Upper lobe of right lung (tissue), 1 donor: Measurements from ENCODE around the gene ENAH. TPM values are rescaled to one million over a fixed set of nuclear protein-coding genes. Genes with fewer than 3 reads are reported as not detected.

ENCODE experiments used
- ATAC-seq: fragments of 200-7000 bp; cut with Tn5 transposase; one replicate; pipeline ENCODE4 v1.9.1; 2020; ENCODE audit warnings: mild to moderate bottlenecking, moderate library complexity
- DNase-seq: peaks from one replicate; pipeline ENCODE4 v3.0.0-alpha.2; 2020
- H3K27ac ChIP-seq: fragments of 200-600 bp; one replicate; pipeline ENCODE4 v1.8.0; 2022
- H3K27me3 ChIP-seq: fragments of 200-600 bp; one replicate; pipeline ENCODE4 v1.8.0; 2022; ENCODE audit warnings: mild to moderate bottlenecking
- H3K36me3 ChIP-seq: fragments of 200-600 bp; one replicate; pipeline ENCODE4 v1.8.0; 2022
- H3K4me1 ChIP-seq: fragments of 200-600 bp; one replicate; pipeline ENCODE4 v1.8.0; 2022
- H3K4me3 ChIP-seq: fragments of 200-600 bp; one replicate; pipeline ENCODE4 v1.8.0; 2022; ENCODE audit warnings: mild to moderate bottlenecking
- H3K9me3 ChIP-seq: fragments of 200-600 bp; one replicate; pipeline ENCODE4 v1.8.0; 2022
- intact Hi-C: fragments of 100-400 bp; cut with DNase I; formaldehyde crosslinking; loops from one replicate; pipeline ENCODE4 v1.11.0; 2022
- total RNA-seq: library from RNA; stranded (reverse); fragmentation: NEBNext Ultra II Directional; extraction: Animal tissue kit (Norgen Biotek cat#: 25700); gene quantifications from one replicate; pipeline ENCODE4 v1.2.1, GENCODE V29; 2021
- TF ChIP-seq, protein P1 (sequence below): fragments of 200-600 bp; IDR thresholded peaks from one replicate; pipeline ENCODE4 v1.8.0; 2022; ENCODE audit warnings: antibody characterized with exemption
- donor health status: DM: no; HTN: yes; CAD: no; lungs with severe emphysema.

The ENAH gene
- total RNA-seq, 1 donor from 2014 or later: 67.4 TPM

GRCh38 chr1:225445639-225446594 lies 207.0 kb downstream of the ENAH start:
- H3K4me1 ChIP-seq: peaks cover 45% of the 10 kb centered on the region

GRCh38 chr1:225442123-225442505 lies 210.8 kb downstream of the ENAH start:
- Histone ChIP-seq H3K9me3 (no peaks in the 10 kb centered on the region), H3K4me3 (no peak overlapping the region), H3K27ac (no peak overlapping the region), H3K4me1 (peaks cover 33% of the 10 kb centered on the region), H3K36me3 (no peaks in the 10 kb centered on the region), H3K27me3 (no peaks in the 10 kb centered on the region)
- intact Hi-C loops: no loop called here
- TF ChIP-seq, protein P1, sequence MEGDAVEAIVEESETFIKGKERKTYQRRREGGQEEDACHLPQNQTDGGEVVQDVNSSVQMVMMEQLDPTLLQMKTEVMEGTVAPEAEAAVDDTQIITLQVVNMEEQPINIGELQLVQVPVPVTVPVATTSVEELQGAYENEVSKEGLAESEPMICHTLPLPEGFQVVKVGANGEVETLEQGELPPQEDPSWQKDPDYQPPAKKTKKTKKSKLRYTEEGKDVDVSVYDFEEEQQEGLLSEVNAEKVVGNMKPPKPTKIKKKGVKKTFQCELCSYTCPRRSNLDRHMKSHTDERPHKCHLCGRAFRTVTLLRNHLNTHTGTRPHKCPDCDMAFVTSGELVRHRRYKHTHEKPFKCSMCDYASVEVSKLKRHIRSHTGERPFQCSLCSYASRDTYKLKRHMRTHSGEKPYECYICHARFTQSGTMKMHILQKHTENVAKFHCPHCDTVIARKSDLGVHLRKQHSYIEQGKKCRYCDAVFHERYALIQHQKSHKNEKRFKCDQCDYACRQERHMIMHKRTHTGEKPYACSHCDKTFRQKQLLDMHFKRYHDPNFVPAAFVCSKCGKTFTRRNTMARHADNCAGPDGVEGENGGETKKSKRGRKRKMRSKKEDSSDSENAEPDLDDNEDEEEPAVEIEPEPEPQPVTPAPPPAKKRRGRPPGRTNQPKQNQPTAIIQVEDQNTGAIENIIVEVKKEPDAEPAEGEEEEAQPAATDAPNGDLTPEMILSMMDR: no peak
- DNase-seq: no peak
- ATAC-seq: no peak

More at GRCh38 chr1:225445639-225446594, 207.0 kb downstream of the ENAH start:
- Histone ChIP-seq H3K27me3 (no peaks in the 10 kb centered on the region), H3K9me3 (no peaks in the 10 kb centered on the region), H3K27ac (peak overlapping the region; percentile 75), H3K36me3 (no peaks in the 10 kb centered on the region), H3K4me3 (no peak overlapping the region)
- ATAC-seq (no peak), DNase-seq (peak; percentile 34)
- TF ChIP-seq, protein P1: no peak
- intact Hi-C loops: no loop called here

DNA sequence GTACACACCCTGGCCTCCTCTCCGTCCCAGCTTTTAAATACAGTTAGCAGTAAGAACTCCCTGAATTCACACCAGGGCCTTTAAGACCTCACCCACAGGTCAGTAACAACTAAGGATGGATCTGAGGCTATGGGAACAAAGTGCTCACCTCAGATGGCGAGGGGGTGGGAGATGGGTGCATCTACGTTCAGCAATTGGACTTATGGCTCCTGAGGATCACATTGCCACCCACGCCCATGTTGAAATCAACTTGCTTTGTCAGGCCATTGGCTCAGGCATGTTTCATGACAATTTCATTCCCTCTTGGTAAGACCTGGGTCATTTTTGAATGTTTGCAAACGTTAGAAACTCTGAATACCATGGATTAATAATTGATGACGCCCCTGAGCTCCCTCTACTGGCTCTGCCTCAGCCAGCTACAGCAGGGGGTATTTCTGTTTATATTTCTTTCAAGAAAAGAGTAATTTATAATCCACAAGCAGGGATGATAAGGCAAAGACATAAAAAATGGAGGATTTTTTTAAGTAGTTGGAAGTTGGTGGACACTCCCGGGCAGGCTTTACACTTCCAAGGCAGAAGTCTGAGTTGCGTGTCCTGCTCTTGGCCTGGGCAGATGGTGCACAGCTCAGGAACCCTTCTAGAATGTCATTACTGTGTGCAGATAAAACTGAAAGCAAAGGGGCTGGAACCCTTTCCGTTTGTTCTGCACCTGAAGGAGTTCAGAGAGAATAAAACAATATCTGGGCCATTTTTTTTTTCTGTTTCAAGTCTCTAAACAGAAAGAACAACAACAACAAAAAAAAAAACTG lies 211.4 kb downstream of the ENAH start:
- Histone ChIP-seq H3K27ac (peak overlapping the region; percentile 36), H3K4me3 (no peak overlapping the region), H3K9me3 (no peaks in the 10 kb centered on the region), H3K4me1 (peaks cover 27% of the 10 kb centered on the region), H3K36me3 (no peaks in the 10 kb centered on the region), H3K27me3 (no peaks in the 10 kb centered on the region)
- DNase-seq (no peak), ATAC-seq (no peak)
- intact Hi-C loops: no loop called here
- TF ChIP-seq, protein P1: peak; percentile 28

DNA sequence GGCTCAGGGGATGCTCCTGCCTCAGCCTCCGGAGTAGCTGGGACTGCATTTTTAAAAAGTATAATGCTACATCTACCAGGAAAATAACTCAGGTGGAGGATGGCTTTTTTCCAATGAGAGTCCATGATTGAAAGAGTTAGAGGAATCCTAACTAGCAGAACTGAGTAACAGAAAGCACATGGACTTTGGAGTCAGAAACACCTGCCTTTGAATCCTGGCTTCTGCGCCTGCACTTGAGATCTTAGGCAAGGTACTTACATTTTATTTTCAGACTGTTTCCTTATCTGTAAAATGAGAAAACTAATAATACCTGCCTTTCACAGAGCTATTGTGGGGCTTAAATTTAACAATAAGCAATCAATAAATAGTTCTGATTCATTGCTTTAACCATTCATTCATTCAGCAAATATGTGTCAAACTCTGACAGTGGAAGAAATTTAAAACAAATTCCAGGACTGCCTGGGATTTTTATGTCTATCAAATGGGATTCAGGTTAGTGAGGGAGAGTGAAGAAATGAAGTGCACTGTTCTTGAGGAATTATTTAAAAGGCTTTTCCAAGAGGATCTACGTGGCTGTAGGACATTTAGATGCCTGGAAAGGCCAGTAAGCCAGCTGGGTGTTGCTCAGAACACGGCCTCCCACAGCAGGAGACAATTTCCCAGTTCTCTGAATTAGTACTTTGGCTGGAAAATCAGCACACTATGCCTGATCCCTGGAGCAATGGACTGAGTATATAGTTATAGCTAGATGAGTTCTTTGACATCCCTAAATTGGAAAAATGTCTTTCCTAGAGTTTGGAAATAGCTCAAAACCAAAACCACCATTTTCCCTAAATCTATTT lies 212.3 kb downstream of the ENAH start:
- no peak for DNase-seq
- Histone ChIP-seq H3K27ac (peak overlapping the region; percentile 36), H3K27me3 (no peaks in the 10 kb centered on the region)

More for the DNA sequence above, 212.3 kb downstream of the ENAH start:
- TF ChIP-seq, protein P1: no peak
- intact Hi-C loops: no loop called here
- Histone ChIP-seq H3K4me3 (no peak overlapping the region), H3K4me1 (peaks cover 18% of the 10 kb centered on the region), H3K9me3 (no peaks in the 10 kb centered on the region), H3K36me3 (no peaks in the 10 kb centered on the region)
- ATAC-seq: no peak
